Tibial nerve (tissue), 4 donors: Measurements from ENCODE around the gene MAML2. TPM values are rescaled to one million over a fixed set of nuclear protein-coding genes. Genes with fewer than 3 reads are reported as not detected.
"Not testable (repeated sequence)": the region's sequence is repeated elsewhere in the genome, so short reads cannot be mapped to it uniquely, and the experiment has no call there.

ENCODE experiments used
- DNase-seq, 2 donors: peaks; one replicate each; pipeline ENCODE4 v3.0.0-alpha.2; 2019; ENCODE audit warnings: low spot score in 2 of 2
- H3K27ac ChIP-seq, 4 donors: fragments of 200-600 bp; sonication (generic) in 3 of 4; one replicate each; pipeline ENCODE4 v1.5.1; 2017 to 2019; ENCODE audit warnings: mild to moderate bottlenecking in 1 of 4
- H3K27me3 ChIP-seq, 2 donors: fragments of 200-600 bp; sonication (generic) in 1 of 2; one replicate each; pipeline versions ENCODE4 v1.5.1 to v1.6.0; 2017 to 2019
- H3K36me3 ChIP-seq, 3 donors: fragments of 200-600 bp; sonication (generic); one replicate each; pipeline ENCODE4 v1.5.1; 2018 to 2019
- H3K4me1 ChIP-seq, 4 donors: fragments of 200-600 bp; sonication (generic) in 3 of 4; one replicate each; pipeline ENCODE4 v1.5.1; 2017 to 2019
- H3K4me3 ChIP-seq, 4 donors: fragments of 200-600 bp; sonication (generic) in 3 of 4; one replicate each; pipeline ENCODE4 v1.5.1; 2017 to 2019; ENCODE audit warnings: mild to moderate bottlenecking in 1 of 4, moderate library complexity in 1 of 4
- H3K9me3 ChIP-seq, 4 donors: fragments of 200-600 bp; sonication (generic) in 3 of 4; one replicate each; pipeline ENCODE4 v1.5.1; 2017 to 2019
- EP300 ChIP-seq, 2 donors: sonication (generic); formaldehyde crosslinking; IDR thresholded peaks; one replicate each; pipeline ENCODE4 v1.6.1; 2017; ENCODE audit warnings: antibody characterized with exemption in 2 of 2, mild to moderate bottlenecking in 1 of 2
- POLR2A ChIP-seq, 2 donors: fragments of 450-650 bp; IDR thresholded peaks; one replicate each; pipeline ENCODE4 v1.6.1; 2017; ENCODE audit warnings: antibody characterized with exemption in 2 of 2, mild to moderate bottlenecking in 2 of 2, moderate library complexity in 2 of 2
- WGBS, 2 donors: methylation state at CpG; one replicate each; pipeline ENCODE4 v1.1.5; 2018; 5-methylcytosine and 5-hydroxymethylcytosine counted together
- total RNA-seq, 4 donors: library from RNA; depleted of rRNA; stranded (reverse); fragments of >200 nt; gene quantifications; one replicate each; pipeline ENCODE4 v1.1.0, GENCODE V29; 2016
- TF ChIP-seq, protein P1 (sequence below), 5 experiments: fragments of 200-600 bp in 3 of 5; fragments of 450-650 bp in 2 of 5; sonication (generic) in 3 of 5; IDR thresholded peaks; one replicate each; pipeline ENCODE4 v1.5.1; 2016 to 2019; ENCODE audit warnings: antibody characterized with exemption in 5 of 5, mild to moderate bottlenecking in 3 of 5, moderate library complexity in 2 of 5

Gene MAML2
- total RNA-seq, 4 donors from 2014 or later = 20.5 to 38.4 (median 27.9) TPM

DNA sequence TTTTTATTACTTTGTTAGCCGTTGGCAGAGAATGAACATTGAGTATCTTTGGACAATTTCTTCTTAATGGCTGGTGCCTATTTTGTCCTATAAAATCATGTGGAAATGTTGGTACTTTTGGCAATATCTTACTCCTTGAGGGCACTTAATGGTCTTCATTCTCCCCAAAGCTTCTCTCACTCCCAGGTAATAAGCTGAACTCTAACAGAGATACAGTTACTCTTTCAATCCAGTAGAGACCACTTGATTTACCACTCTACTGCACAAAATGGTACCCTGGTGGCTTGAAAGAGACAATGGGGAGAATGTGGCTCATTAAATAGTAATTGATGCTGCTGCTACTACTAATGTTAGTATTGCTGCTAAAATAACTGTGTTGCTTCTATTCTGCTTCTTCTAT, 53.0 kb downstream of the MAML2 start:
- H3K4me1 ChIP-seq = peaks cover 0 to 30% (median 21%) of the 10 kb centered on the region in 4 donors
- H3K9me3 ChIP-seq = no peaks in the 10 kb centered on the region
- H3K27ac ChIP-seq = no peak overlapping the region
- no peak overlapping the region for H3K4me3 ChIP-seq
- TF ChIP-seq EP300 (IDR thresholded peaks at IDR 0.05) = no peak
- no peak for TF ChIP-seq POLR2A (IDR thresholded peaks at IDR 0.05)
- TF ChIP-seq, protein P1, sequence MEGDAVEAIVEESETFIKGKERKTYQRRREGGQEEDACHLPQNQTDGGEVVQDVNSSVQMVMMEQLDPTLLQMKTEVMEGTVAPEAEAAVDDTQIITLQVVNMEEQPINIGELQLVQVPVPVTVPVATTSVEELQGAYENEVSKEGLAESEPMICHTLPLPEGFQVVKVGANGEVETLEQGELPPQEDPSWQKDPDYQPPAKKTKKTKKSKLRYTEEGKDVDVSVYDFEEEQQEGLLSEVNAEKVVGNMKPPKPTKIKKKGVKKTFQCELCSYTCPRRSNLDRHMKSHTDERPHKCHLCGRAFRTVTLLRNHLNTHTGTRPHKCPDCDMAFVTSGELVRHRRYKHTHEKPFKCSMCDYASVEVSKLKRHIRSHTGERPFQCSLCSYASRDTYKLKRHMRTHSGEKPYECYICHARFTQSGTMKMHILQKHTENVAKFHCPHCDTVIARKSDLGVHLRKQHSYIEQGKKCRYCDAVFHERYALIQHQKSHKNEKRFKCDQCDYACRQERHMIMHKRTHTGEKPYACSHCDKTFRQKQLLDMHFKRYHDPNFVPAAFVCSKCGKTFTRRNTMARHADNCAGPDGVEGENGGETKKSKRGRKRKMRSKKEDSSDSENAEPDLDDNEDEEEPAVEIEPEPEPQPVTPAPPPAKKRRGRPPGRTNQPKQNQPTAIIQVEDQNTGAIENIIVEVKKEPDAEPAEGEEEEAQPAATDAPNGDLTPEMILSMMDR (IDR thresholded peaks at IDR 0.05) = no peak
- WGBS, 2 donors = 84 to 86% methylated on average over 1 of the region's 1 CpG
- H3K36me3 ChIP-seq = no peaks in the 10 kb centered on the region
- H3K27me3 ChIP-seq = no peaks in the 10 kb centered on the region
- no peak for DNase-seq

DNA sequence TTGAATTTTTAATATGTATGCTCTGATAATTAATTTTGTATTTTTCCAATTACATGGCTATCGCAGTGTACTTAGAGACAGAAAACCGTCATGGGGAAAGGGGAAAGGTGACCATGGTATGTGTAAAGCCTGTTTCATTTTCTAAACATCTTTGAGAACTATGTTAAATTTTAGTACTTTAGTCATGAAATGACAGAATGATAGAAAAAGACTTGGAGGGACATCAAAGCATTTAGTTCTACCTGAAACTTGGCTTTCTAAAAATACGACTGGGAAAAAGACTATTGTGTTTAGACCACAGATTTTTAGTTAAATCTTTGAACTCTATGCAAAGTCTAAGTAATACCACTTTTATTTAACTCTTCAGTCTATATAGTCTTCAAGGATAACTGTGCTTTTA, 54.1 kb downstream of the MAML2 start:
- Histone ChIP-seq H3K27me3 (no peaks in the 10 kb centered on the region), H3K36me3 (no peaks in the 10 kb centered on the region), H3K4me1 (peaks cover 0 to 18% (median 15%) of the 10 kb centered on the region in 4 donors), H3K9me3 (no peaks in the 10 kb centered on the region), H3K4me3 (no peak overlapping the region), H3K27ac (no peak overlapping the region)
- no peak for DNase-seq
- TF ChIP-seq POLR2A (IDR thresholded peaks at IDR 0.05) = no peak
- 93 to 96% methylated on average over 3 of the region's 3 CpGs for WGBS, 2 donors

DNA sequence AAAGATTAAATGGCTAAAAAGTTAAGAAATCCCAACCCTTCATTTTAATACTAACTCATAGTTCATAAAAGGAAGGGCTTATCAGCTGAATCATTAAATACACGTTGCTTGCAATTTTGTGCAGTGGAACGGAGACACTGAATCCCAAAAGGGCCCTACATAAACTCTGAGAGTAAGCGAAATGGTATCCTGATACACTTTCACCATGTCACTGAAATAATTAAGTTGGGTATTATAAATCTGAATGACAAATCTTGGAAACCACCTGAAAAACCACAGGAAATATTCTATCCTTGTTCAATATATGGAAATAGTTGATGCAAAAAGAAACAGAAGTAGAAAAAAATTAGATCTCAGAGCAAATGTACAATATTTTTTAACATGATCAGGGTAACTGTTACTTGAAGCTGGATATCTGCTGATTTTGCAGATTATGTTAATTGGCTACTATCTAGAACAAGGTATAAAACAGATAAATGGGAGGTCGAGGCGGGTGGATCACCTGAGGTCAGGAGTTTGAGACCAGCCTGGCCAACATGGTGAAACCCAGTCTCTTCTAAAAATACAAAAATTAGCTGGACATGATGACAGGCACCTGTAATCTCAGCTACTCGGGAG, 55.1 kb downstream of the MAML2 start:
- Histone ChIP-seq H3K9me3 (no peaks in the 10 kb centered on the region), H3K4me3 (no peak overlapping the region), H3K27ac (no peak overlapping the region), H3K36me3 (no peaks in the 10 kb centered on the region), H3K4me1 (peaks cover 0 to 11% (median 7%) of the 10 kb centered on the region in 4 donors), H3K27me3 (no peaks in the 10 kb centered on the region)
- DNase-seq = no peak
- 87 to 88% methylated on average over 6 of the region's 6 CpGs for WGBS, 2 donors
- TF ChIP-seq POLR2A (IDR thresholded peaks at IDR 0.05) (no peak), EP300 (IDR thresholded peaks at IDR 0.05) (no peak)
- TF ChIP-seq, protein P1 (IDR thresholded peaks at IDR 0.05) = no peak

DNA sequence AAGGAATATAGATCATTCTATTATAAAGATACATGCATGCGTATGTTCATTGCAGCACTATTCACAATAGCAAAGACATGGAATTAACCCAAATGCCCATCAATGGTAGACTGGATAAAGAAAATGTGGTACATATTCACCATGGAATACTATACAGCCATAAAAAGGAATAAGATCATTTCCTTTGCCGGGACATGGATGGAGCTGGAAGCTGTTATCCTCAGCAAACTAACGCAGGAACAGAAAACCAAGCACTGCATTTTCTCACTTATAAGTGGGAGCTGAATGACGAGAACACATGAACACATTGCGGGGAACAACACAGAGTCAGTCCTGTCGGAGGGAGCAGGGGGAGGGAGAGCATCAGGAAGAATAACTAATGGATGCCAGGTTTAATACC, 57.0 kb downstream of the MAML2 start:
- not testable (repeated sequence) for H3K4me3 ChIP-seq, H3K27me3 ChIP-seq, H3K4me1 ChIP-seq, DNase-seq, H3K36me3 ChIP-seq, H3K9me3 ChIP-seq, H3K27ac ChIP-seq
- 96 to 98% methylated on average over 6 of the region's 6 CpGs for WGBS, 2 donors

DNA sequence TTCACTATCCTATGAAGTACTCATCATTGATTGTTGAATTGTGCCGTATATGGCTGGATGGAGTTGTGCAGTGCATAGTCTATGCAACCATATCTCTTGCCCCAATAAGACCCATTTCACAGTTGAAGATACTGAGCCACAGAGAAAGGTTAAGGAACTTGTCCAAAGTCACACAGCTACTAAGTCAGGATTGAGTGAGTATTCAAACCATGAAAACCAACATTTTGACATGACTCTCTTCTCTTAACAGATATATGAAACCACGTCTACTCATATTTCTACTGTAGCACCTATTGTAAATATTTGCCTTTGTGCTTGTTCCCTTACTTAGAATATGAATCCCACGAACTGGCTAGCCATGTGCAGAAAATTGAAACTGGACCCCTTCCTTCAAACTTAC, 58.1 kb downstream of the MAML2 start:
- H3K36me3 ChIP-seq = no peaks in the 10 kb centered on the region
- H3K9me3 ChIP-seq = no peaks in the 10 kb centered on the region
- no peak overlapping the region for H3K27ac ChIP-seq
- peaks cover 0 to 10% (median 4%) of the 10 kb centered on the region in 4 donors for H3K4me1 ChIP-seq
- 93 to 96% methylated on average over 3 of the region's 3 CpGs for WGBS, 2 donors
- H3K27me3 ChIP-seq = no peaks in the 10 kb centered on the region
- H3K4me3 ChIP-seq = no peak overlapping the region
- no peak for DNase-seq
- no peak for TF ChIP-seq POLR2A (IDR thresholded peaks at IDR 0.05)
- TF ChIP-seq, protein P1 (IDR thresholded peaks at IDR 0.05) = no peak
- TF ChIP-seq EP300 (IDR thresholded peaks at IDR 0.05) = no peak

DNA sequence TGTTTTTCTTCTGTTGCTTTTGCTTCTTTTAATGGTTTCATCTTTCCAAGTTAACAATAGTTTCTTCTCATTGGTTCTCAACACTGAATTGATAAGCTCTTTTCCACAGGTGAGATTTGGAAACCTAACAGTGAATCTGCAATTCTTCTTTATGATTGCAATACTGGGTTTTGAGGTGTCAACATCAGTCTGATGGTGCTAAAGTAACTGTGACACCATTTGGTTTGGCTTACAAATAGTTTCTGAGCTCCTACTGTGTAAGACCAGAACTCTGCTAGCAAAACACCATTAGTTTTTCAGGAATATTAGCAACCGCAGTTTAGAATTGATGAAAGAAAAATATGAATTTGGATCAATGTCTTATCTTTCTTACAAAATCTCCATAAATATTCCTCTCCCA, 58.6 kb downstream of the MAML2 start:
- DNase-seq = no peak
- Histone ChIP-seq H3K9me3 (no peaks in the 10 kb centered on the region), H3K27ac (no peak overlapping the region), H3K36me3 (no peaks in the 10 kb centered on the region), H3K4me1 (peaks cover 0 to 15% (median 8%) of the 10 kb centered on the region in 4 donors), H3K27me3 (no peaks in the 10 kb centered on the region), H3K4me3 (no peak overlapping the region)
- 94 to 96% methylated on average over 1 of the region's 1 CpG for WGBS, 2 donors
- TF ChIP-seq POLR2A (IDR thresholded peaks at IDR 0.05) (no peak), EP300 (IDR thresholded peaks at IDR 0.05) (no peak)
- TF ChIP-seq, protein P1 (IDR thresholded peaks at IDR 0.05) = no peak
